Smooth muscle cell (in vitro differentiated cells): Measurements from ENCODE around the gene ZNF223. TPM values are rescaled to one million over a fixed set of nuclear protein-coding genes. Genes with fewer than 3 reads are reported as not detected.
A peak's percentile ranks its signal among the peaks of the same experiment; 100 is the strongest.

Source experiments
- DNase-seq: peaks from one replicate; lab custom pipeline; 2025; ENCODE audit not compliant: unreplicated experiment; lab: John Stamatoyannopoulos, UW
- H2AFZ ChIP-seq: fragments of 200-600 bp; sonication (generic); 2 replicates; pipeline ENCODE4 v1.6.0; 2016; ENCODE audit warnings: antibody characterized with exemption, low read depth, mild to moderate bottlenecking
- H3F3A ChIP-seq: fragments of 200-600 bp; sonication (generic); 2 replicates; pipeline ENCODE4 v1.6.0; 2017; ENCODE audit warnings: antibody characterized with exemption, low read depth
- H3K27ac ChIP-seq: fragments of 200-600 bp; sonication (generic); 2 replicates; pipeline ENCODE4 v1.5.1; 2016; ENCODE audit warnings: low read depth, mild to moderate bottlenecking
- H3K27me3 ChIP-seq: fragments of 200-600 bp; sonication (generic); 2 replicates; pipeline ENCODE4 v1.6.1; 2016; ENCODE audit warnings: low read depth, mild to moderate bottlenecking
- H3K36me3 ChIP-seq: fragments of 200-600 bp; sonication (generic); 2 replicates; pipeline ENCODE4 v1.5.1; 2016; ENCODE audit warnings: low read depth
- H3K4me1 ChIP-seq: fragments of 200-600 bp; sonication (generic); 2 replicates; pipeline ENCODE4 v1.5.1; 2016; ENCODE audit warnings: low read depth
- H3K4me2 ChIP-seq: fragments of 200-600 bp; sonication (generic); 2 replicates; pipeline ENCODE4 v1.6.0; 2016; ENCODE audit warnings: mild to moderate bottlenecking
- H3K4me3 ChIP-seq: fragments of 200-600 bp; sonication (generic); 2 replicates; pipeline ENCODE4 v1.5.1; 2016; ENCODE audit warnings: mild to moderate bottlenecking
- H3K79me2 ChIP-seq: fragments of 200-600 bp; sonication (generic); 2 replicates; pipeline ENCODE4 v1.6.0; 2016; ENCODE audit warnings: low read depth, mild to moderate bottlenecking
- H3K9ac ChIP-seq: fragments of 200-600 bp; sonication (generic); 2 replicates; pipeline ENCODE4 v1.6.0; 2016; ENCODE audit warnings: low read depth
- H3K9me3 ChIP-seq: fragments of 200-600 bp; sonication (generic); replicated peaks from 2 replicates; pipeline ENCODE4 v1.5.1; 2016; ENCODE audit warnings: low read depth
- H4K20me1 ChIP-seq: fragments of 200-600 bp; sonication (generic); 2 replicates; pipeline ENCODE4 v1.6.0; 2016; ENCODE audit warnings: low read depth
- WGBS: methylation state at CpG from one replicate; pipeline ENCODE4 v1.1.7; 2016; ENCODE audit warnings: low lambda C conversion rate; 5-methylcytosine and 5-hydroxymethylcytosine counted together
- polyA plus RNA-seq: library from polyadenylated mRNA; unstranded; fragments of >200 nt; fragmentation: Nextera tagmentation; extraction: Ambion mirVana; gene quantifications from 2 replicates; pipeline ENCODE4 v1.2.1, GENCODE V29; 2016
- total RNA-seq: library from RNA; depleted of rRNA; stranded (reverse); fragments of >200 nt; gene quantifications from 2 replicates; pipeline ENCODE4 v1.2.3, GENCODE V29; 2014
- TF ChIP-seq, protein P1 (sequence below): fragments of 200-600 bp; sonication (generic); IDR thresholded peaks from 2 replicates; pipeline ENCODE4 v1.5.1; 2017; ENCODE audit warnings: borderline replicate concordance, mild to moderate bottlenecking, antibody characterized with exemption; ENCODE audit not compliant: insufficient read depth, poor library complexity, severe bottlenecking

ZNF223 gene
- 5.5 and 10.2 TPM in 2 replicates for total RNA-seq
- polyA plus RNA-seq: 5.1 and 6.6 TPM in 2 replicates

DNA sequence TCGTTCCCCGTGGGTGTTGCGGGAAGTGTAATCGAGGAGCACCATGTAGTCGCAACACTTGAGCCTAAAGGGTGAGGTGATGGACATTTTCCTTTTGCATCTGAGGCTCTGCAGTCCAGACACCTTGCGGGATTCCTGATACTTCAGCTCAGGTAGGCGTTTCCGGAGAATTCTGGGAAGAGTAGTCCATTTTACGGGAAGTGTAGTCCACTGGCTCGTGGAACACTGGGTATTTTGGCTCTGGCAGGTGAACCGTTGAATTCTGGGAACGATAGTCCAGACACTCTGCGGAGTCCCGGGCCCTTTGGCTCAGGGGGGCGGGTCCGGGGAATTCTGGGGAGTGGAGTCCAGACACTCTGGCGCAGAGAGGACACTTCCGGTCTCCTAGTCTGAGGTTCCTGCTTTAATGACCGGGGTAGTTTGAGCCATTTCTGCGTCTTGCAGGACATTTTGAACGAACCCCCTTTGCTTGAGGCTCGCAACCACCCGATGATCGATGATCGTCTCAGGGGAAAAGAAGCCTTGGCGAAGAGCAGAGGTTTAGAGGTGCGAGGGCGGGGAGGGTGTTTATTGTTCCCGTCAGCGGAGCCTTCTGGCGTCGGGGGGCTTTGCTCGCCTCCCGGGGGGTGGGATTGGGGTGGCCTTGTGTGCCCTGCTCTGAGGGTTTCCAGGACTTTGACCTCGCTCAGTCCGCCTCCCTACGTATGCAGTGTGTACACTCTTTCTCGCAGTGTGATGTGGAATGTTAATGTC is at the start of gene ZNF223:
TSS of gene ZNF223 (plus strand) at position 387 of the 753 bp plus-strand sequence. CDS start 3,141 bp downstream, outside the sequence.
- no peaks in the 10 kb centered on the region for H3F3A ChIP-seq
- peaks cover 8% of the 10 kb centered on the region for H3K4me1 ChIP-seq
- TF ChIP-seq, protein P1, sequence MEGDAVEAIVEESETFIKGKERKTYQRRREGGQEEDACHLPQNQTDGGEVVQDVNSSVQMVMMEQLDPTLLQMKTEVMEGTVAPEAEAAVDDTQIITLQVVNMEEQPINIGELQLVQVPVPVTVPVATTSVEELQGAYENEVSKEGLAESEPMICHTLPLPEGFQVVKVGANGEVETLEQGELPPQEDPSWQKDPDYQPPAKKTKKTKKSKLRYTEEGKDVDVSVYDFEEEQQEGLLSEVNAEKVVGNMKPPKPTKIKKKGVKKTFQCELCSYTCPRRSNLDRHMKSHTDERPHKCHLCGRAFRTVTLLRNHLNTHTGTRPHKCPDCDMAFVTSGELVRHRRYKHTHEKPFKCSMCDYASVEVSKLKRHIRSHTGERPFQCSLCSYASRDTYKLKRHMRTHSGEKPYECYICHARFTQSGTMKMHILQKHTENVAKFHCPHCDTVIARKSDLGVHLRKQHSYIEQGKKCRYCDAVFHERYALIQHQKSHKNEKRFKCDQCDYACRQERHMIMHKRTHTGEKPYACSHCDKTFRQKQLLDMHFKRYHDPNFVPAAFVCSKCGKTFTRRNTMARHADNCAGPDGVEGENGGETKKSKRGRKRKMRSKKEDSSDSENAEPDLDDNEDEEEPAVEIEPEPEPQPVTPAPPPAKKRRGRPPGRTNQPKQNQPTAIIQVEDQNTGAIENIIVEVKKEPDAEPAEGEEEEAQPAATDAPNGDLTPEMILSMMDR: no peak
- no peaks in the 10 kb centered on the region for H3K9me3 ChIP-seq
- DNase-seq: peak; percentile 32
- no peaks in the 10 kb centered on the region for H3K27me3 ChIP-seq
- H4K20me1 ChIP-seq: no peaks in the 10 kb centered on the region
- peaks cover 17% of the 10 kb centered on the region for H3K79me2 ChIP-seq
- 2% methylated on average over 37 of the region's 38 CpGs for WGBS
- peak within 1 kb of the TSS; percentile 53 for H3K27ac ChIP-seq
- H3K9ac ChIP-seq: peak within 1 kb of the TSS; percentile 91
- H3K36me3 ChIP-seq: peaks cover 5% of the 10 kb centered on the region
- peak within 1 kb of the TSS; percentile 98 for H2AFZ ChIP-seq
- H3K4me2 ChIP-seq: peak within 1 kb of the TSS; percentile 96
- H3K4me3 ChIP-seq: peak within 1 kb of the TSS; percentile 96

DNA sequence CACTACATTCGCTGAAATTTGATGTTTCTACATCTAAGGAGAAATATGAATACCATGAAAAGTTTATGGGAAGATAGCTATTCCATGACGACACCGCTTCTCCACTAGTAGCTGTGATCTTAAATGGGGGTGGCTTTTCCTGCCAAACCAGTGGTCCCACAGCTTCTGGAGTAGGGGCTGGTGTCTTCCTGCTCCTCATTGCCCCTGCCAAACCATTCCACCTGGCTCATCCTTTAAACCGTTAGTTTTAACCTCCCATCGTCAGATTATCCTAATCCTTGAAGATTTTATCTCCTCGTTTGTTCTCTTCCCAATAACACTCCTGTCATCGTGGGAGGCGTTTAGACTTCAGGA is 49.6 kb upstream of the ZNF223 start:
- no peaks in the 10 kb centered on the region for H3F3A ChIP-seq
- H3K9ac ChIP-seq: peak overlapping the region; percentile 50
- peak overlapping the region; percentile 89 for H3K4me2 ChIP-seq
- H3K4me3 ChIP-seq: peak overlapping the region; percentile 68
- WGBS: 16% methylated on average over 8 of the region's 8 CpGs
- H3K4me1 ChIP-seq: peaks cover 11% of the 10 kb centered on the region
- no peaks in the 10 kb centered on the region for H3K27me3 ChIP-seq
- TF ChIP-seq, protein P1: no peak
- peaks cover 16% of the 10 kb centered on the region for H3K36me3 ChIP-seq
- no peak for DNase-seq
- H3K27ac ChIP-seq: peak overlapping the region; percentile 63
- peak overlapping the region; percentile 96 for H2AFZ ChIP-seq
- peaks cover 18% of the 10 kb centered on the region for H3K79me2 ChIP-seq
- H3K9me3 ChIP-seq: no peaks in the 10 kb centered on the region
- H4K20me1 ChIP-seq: no peaks in the 10 kb centered on the region

DNA sequence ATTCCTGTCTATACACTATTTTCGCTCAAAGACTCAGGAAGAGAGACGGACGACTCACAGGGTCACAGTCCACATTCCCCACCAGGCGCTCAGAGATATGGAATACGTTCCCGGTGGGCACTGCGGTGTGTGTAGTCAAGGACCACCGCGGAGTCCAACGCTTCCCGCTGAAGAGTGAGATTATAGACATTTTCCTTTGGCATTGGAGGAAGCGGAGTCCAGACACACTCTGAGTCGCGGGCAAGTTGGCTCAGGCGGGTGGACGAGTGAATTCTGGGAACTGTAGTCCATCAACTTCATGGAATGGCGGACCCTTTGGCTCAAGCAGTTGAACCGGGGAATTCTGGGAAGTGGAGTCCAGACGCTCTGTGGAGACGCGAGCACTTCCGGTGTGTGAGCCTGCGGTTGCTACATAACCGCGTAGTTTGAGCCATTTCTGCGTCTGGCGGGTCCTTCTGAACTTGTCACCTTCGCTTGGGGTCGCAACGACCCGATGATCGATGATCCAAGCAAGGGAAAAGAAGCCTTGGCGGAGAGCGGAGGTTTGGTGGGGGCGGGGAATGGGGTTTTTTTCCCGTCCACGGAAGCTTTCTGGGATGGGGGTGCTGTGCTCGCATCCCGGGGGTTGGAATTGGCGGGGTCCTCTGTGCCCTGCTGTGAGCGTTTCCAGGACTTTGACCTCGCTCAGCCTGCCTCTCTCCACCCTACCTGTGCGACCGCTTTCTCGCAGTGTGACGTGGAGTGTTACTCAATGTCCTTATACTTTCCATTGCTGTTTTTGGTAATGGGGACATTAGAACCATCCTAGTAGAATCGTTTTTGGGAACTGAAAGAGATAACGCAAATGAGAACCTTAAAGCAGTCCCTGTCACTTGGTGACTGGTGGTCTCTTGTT is 49.0 kb upstream of the ZNF223 start, which contains the start of gene ZNF230:
TSS of gene ZNF230 (plus strand) at position 392 of the 895 bp plus-strand sequence. CDS start 4,122 bp downstream, outside the sequence.
- Histone ChIP-seq H3K27ac (peak within 1 kb of the TSS; percentile 63), H3K9me3 (peaks cover 3% of the 10 kb centered on the region), H3F3A (no peaks in the 10 kb centered on the region), H3K4me3 (peak within 1 kb of the TSS; percentile 68), H3K4me2 (peak within 1 kb of the TSS; percentile 89), H3K9ac (peak within 1 kb of the TSS; percentile 50), H4K20me1 (no peaks in the 10 kb centered on the region), H2AFZ (peak within 1 kb of the TSS; percentile 96), H3K36me3 (peaks cover 22% of the 10 kb centered on the region), H3K79me2 (peaks cover 18% of the 10 kb centered on the region), H3K27me3 (no peaks in the 10 kb centered on the region), H3K4me1 (peaks cover 11% of the 10 kb centered on the region)
- WGBS: 1% methylated on average over 48 of the region's 48 CpGs
- TF ChIP-seq, protein P1: no peak
- DNase-seq: peak; percentile 34
